GM12891 (cell line): ENCODE measurements around the gene EPS8L1.

Experiments used
- PAX5 ChIP-seq: IDR thresholded peaks from 2 replicates; pipeline ENCODE4 v1.6.1; 2011; ENCODE audit warnings: low read length, moderate library complexity, mild to moderate bottlenecking; ENCODE audit not compliant: insufficient read depth, severe bottlenecking
- POLR2A ChIP-seq: IDR thresholded peaks from 2 replicates; pipeline ENCODE4 v1.6.1; 2011; ENCODE audit warnings: low read depth, low read length, control low read depth
- POLR2AphosphoS5 ChIP-seq: IDR thresholded peaks from 2 replicates; pipeline ENCODE4 v1.6.1; 2011; ENCODE audit warnings: low read depth, low read length, control low read depth
- SPI1 ChIP-seq: IDR thresholded peaks from 2 replicates; pipeline ENCODE4 v1.6.1; 2011; ENCODE audit warnings: low read depth, low read length, control low read depth

- no peak for TF ChIP-seq SPI1
- TF ChIP-seq PAX5, result no peak
- TF ChIP-seq POLR2AphosphoS5, result no peak
- no peak for TF ChIP-seq POLR2A
Measured at GRCh38 chr19:55087542-55087901, 11.9 kb downstream of the EPS8L1 start.
